GM23338 (cell line): ENCODE measurements around the gene TMEM33. TPM values are rescaled to one million over a fixed set of nuclear protein-coding genes. Genes with fewer than 3 reads are reported as not detected.

ENCODE experiments used
- ATAC-seq: fragments of 200-7000 bp; cut with Tn5 transposase; 3 replicates; pipeline ENCODE4 v1.9.1; 2020
- DNase-seq: peaks from one replicate; pipeline ENCODE4 v3.0.0-alpha.2; 2015; ENCODE audit warnings: low spot score
- H2AFZ ChIP-seq: fragments of 200-600 bp; sonication (generic); 2 replicates; pipeline ENCODE4 v1.8.0; 2016; ENCODE audit warnings: antibody characterized with exemption, mild to moderate bottlenecking, moderate library complexity
- H3F3A ChIP-seq: fragments of 200-600 bp; sonication (generic); replicated peaks from 2 replicates; pipeline ENCODE4 v1.8.0; 2017; ENCODE audit warnings: antibody characterized with exemption, mixed run types, low read depth
- H3K27ac ChIP-seq: fragments of 200-600 bp; sonication (generic); 2 replicates; pipeline ENCODE4 v1.6.1; 2016; ENCODE audit warnings: low read depth
- H3K27me3 ChIP-seq: fragments of 200-600 bp; sonication (generic); 2 replicates; pipeline ENCODE4 v1.8.0; 2016; ENCODE audit warnings: mild to moderate bottlenecking, mixed run types, moderate library complexity; ENCODE audit not compliant: insufficient read depth
- H3K36me3 ChIP-seq: fragments of 200-600 bp; sonication (generic); 2 replicates; pipeline ENCODE4 v1.8.0; 2016; ENCODE audit warnings: mild to moderate bottlenecking; ENCODE audit not compliant: insufficient read depth
- H3K4me1 ChIP-seq: fragments of 200-600 bp; sonication (generic); 2 replicates; pipeline ENCODE4 v1.8.0; 2016; ENCODE audit warnings: mild to moderate bottlenecking, moderate library complexity; ENCODE audit not compliant: insufficient read depth
- H3K4me2 ChIP-seq: fragments of 200-600 bp; sonication (generic); 2 replicates; pipeline ENCODE4 v1.7.1; 2017; ENCODE audit warnings: mixed run types
- H3K4me3 ChIP-seq: fragments of 200-600 bp; sonication (generic); 2 replicates; pipeline ENCODE4 v1.6.1; 2016; ENCODE audit warnings: mixed run types
- H3K79me2 ChIP-seq: fragments of 200-600 bp; sonication (generic); replicated peaks from 2 replicates; pipeline ENCODE4 v1.8.0; 2017; ENCODE audit warnings: mild to moderate bottlenecking; ENCODE audit not compliant: insufficient read depth
- H3K9me2 ChIP-seq: fragments of 200-600 bp; sonication (generic); 2 replicates; pipeline ENCODE4 v1.8.0; 2017; ENCODE audit not compliant: insufficient read depth
- H4K20me1 ChIP-seq: fragments of 200-600 bp; sonication (generic); replicated peaks from 2 replicates; pipeline ENCODE4 v1.8.0; 2017; ENCODE audit warnings: mild to moderate bottlenecking; ENCODE audit not compliant: insufficient read depth
- H3K27ac Mint-ChIP-seq: 2 replicates; pipeline ENCODE4 v1.8.0; 2020; ENCODE audit warnings: inconsistent platforms, mild to moderate bottlenecking, moderate library complexity, mixed read lengths
- H3K27me3 Mint-ChIP-seq: 3 replicates; pipeline ENCODE4 v1.8.0; 2022; ENCODE audit warnings: low read depth, mild to moderate bottlenecking, moderate library complexity, mixed read lengths, inconsistent platforms; ENCODE audit not compliant: insufficient read depth, poor library complexity
- H3K36me3 Mint-ChIP-seq: 3 replicates; pipeline ENCODE4 v1.8.0; 2021; ENCODE audit warnings: low read depth, mild to moderate bottlenecking, inconsistent platforms, moderate library complexity, mixed read lengths
- H3K4me1 Mint-ChIP-seq: 3 replicates; pipeline ENCODE4 v1.8.0; 2020; ENCODE audit warnings: mild to moderate bottlenecking, inconsistent platforms, mixed read lengths
- H3K4me3 Mint-ChIP-seq: 3 replicates; pipeline ENCODE4 v1.8.0; 2021; ENCODE audit warnings: moderate library complexity, mild to moderate bottlenecking, inconsistent platforms, mixed read lengths
- H3K9me3 Mint-ChIP-seq: 3 replicates; pipeline ENCODE4 v1.8.0; 2020; ENCODE audit warnings: moderate library complexity, mild to moderate bottlenecking, inconsistent platforms, mixed read lengths
- CREB1 ChIP-seq: fragments of 250-450 bp; sonication (Bioruptor Pico); IDR thresholded peaks from 2 replicates; pipeline ENCODE4 v1.5.0; 2020; ENCODE audit warnings: low read depth, mild to moderate bottlenecking, moderate library complexity
- EZH2 ChIP-seq: fragments of 200-600 bp; sonication (generic); IDR thresholded peaks from one replicate; pipeline ENCODE4 v1.8.0; 2017; ENCODE audit warnings: antibody characterized with exemption, mild to moderate bottlenecking, low read depth; ENCODE audit not compliant: unreplicated experiment
- JUNB ChIP-seq: IDR thresholded peaks from one replicate; pipeline ENCODE4 v1.6.1; 2016; ENCODE audit warnings: antibody characterized with exemption; ENCODE audit not compliant: unreplicated experiment
- NANOG ChIP-seq: IDR thresholded peaks from 2 replicates; pipeline ENCODE4 v1.6.1; 2016; ENCODE audit warnings: antibody characterized with exemption, borderline replicate concordance
- POLR2AphosphoS5 ChIP-seq: IDR thresholded peaks from 2 replicates; pipeline ENCODE4 v1.6.1; 2016; ENCODE audit warnings: antibody characterized with exemption, low read depth
- ZNF114 ChIP-seq: fragments of 250-450 bp; sonication (Bioruptor Pico); IDR thresholded peaks from 2 replicates; pipeline ENCODE4 v1.5.0; 2020; ENCODE audit warnings: mild to moderate bottlenecking, moderate library complexity
- ZNF331 ChIP-seq: fragments of 250-450 bp; sonication (Bioruptor Pico); IDR thresholded peaks from 2 replicates; pipeline ENCODE4 v1.5.0; 2020; ENCODE audit warnings: low read depth, mild to moderate bottlenecking, moderate library complexity
- polyA plus RNA-seq: library from polyadenylated mRNA; unstranded; fragments of >200 nt; fragmentation: Nextera tagmentation; extraction: Ambion mirVana; gene quantifications from 2 replicates; pipeline ENCODE4 v1.2.1, GENCODE V29; 2016
- total RNA-seq: library from RNA; depleted of rRNA; stranded (reverse); fragments of >200 nt; shearing (Covaris generic); gene quantifications from 2 replicates; pipeline ENCODE4 v1.2.3, GENCODE V29; 2014
- TF ChIP-seq, protein P1 (sequence below), 2 experiments: fragments of 200-600 bp in 1 of 2; sonication (generic) in 1 of 2; conservative IDR thresholded peaks; 2 replicates each; pipeline versions ENCODE4 v1.5.1 to v1.6.1; 2016 to 2017; ENCODE audit warnings: antibody characterized with exemption in 2 of 2, low read depth in 2 of 2, mild to moderate bottlenecking in 2 of 2, moderate library complexity in 1 of 2
- TF ChIP-seq, protein P2 (sequence below): IDR thresholded peaks from 2 replicates; pipeline ENCODE4 v1.6.1; 2016; ENCODE audit warnings: antibody characterized with exemption

Gene TMEM33
- total and polyA plus RNA-seq, 2 experiments from 2014 or later, result 46.2 to 117 TPM

DNA sequence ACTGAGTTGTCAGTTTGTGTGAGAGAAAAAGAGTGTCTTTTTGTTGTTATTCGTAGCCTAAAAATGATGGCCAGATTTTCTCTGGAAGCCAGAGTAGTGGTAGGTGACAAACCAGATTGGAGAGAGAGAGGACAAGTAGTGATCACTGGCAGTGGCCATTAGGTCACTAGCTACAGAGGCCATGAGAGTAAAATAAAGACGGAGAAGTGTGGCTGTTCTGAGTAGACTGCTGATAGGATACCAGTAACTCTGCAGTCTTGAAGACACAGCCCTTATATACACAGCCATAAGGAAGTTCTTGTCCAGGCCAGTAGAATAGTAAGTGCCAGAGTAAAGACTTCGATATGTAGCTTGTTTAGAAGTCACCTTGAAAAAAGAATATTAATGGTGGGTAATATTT lies 62.8 kb downstream of the TMEM33 start:
- Histone ChIP-seq H3K4me2 (no peak overlapping the region), H3K27ac (0 out of 2 replicates have a peak overlapping the region, but pooled peaks have one; percentile 26), H3K79me2 (peaks cover 72% of the 10 kb centered on the region), H3K36me3 (no peaks in the 10 kb centered on the region), H3K4me1 (no peaks in the 10 kb centered on the region), H2AFZ (no peak overlapping the region), H3F3A (no peaks in the 10 kb centered on the region; the same call in 1 of the 2 replicates), H4K20me1 (peaks cover 8% of the 10 kb centered on the region; the same call in 1 of the 2 replicates), H3K27me3 (no peaks in the 10 kb centered on the region), H3K4me3 (no peak overlapping the region), H3K9me2 (no peaks in the 10 kb centered on the region)
- no peak overlapping the region for H3K27ac Mint-ChIP-seq
- peaks cover 2% of the 10 kb centered on the region for H3K27me3 Mint-ChIP-seq
- peaks cover 2% of the 10 kb centered on the region; the same call in 1 of the 3 replicates for H3K4me1 Mint-ChIP-seq
- ATAC-seq (no peak), DNase-seq (no peak)
- H3K4me3 Mint-ChIP-seq, result no peak overlapping the region
- TF ChIP-seq, protein P1, sequence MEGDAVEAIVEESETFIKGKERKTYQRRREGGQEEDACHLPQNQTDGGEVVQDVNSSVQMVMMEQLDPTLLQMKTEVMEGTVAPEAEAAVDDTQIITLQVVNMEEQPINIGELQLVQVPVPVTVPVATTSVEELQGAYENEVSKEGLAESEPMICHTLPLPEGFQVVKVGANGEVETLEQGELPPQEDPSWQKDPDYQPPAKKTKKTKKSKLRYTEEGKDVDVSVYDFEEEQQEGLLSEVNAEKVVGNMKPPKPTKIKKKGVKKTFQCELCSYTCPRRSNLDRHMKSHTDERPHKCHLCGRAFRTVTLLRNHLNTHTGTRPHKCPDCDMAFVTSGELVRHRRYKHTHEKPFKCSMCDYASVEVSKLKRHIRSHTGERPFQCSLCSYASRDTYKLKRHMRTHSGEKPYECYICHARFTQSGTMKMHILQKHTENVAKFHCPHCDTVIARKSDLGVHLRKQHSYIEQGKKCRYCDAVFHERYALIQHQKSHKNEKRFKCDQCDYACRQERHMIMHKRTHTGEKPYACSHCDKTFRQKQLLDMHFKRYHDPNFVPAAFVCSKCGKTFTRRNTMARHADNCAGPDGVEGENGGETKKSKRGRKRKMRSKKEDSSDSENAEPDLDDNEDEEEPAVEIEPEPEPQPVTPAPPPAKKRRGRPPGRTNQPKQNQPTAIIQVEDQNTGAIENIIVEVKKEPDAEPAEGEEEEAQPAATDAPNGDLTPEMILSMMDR (conservative IDR thresholded peaks at IDR 0.05; ENCODE audit: low read depth in 2 of 2), result no peak
- no peak for TF ChIP-seq JUNB
- TF ChIP-seq NANOG, result no peak
- TF ChIP-seq EZH2, result no peak
- no peak for TF ChIP-seq ZNF114 (CRISPR knock-in tag)
- TF ChIP-seq POLR2AphosphoS5, result no peak
- TF ChIP-seq CREB1, result no peak
- TF ChIP-seq, protein P2, sequence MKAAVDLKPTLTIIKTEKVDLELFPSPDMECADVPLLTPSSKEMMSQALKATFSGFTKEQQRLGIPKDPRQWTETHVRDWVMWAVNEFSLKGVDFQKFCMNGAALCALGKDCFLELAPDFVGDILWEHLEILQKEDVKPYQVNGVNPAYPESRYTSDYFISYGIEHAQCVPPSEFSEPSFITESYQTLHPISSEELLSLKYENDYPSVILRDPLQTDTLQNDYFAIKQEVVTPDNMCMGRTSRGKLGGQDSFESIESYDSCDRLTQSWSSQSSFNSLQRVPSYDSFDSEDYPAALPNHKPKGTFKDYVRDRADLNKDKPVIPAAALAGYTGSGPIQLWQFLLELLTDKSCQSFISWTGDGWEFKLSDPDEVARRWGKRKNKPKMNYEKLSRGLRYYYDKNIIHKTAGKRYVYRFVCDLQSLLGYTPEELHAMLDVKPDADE, result no peak
- H3K9me3 Mint-ChIP-seq, result no peaks in the 10 kb centered on the region
- H3K36me3 Mint-ChIP-seq, result no peaks in the 10 kb centered on the region; the same call in 2 of the 3 replicates

DNA sequence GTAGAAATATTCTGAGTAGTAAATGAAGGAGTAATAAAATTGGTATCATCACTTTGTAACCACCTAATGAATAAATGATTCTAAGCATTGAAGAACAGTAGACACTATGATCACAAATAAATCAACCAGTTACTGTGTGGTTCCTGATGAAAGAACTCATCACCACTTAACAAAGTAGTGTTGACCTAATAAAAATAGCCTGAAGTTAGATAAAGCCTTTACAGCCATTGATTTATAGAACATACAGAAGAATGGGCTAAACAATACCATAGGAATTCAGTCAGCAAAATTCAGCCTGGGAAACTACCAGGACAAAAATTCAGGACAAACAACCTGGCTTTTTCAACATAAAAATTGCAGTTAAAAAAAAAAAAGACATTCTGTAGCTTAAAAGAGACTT lies 64.1 kb downstream of the TMEM33 start:
- Histone ChIP-seq H3K4me1 (no peaks in the 10 kb centered on the region), H3F3A (no peaks in the 10 kb centered on the region; the same call in 1 of the 2 replicates), H3K4me3 (no peak overlapping the region), H3K4me2 (no peak overlapping the region), H3K27me3 (no peaks in the 10 kb centered on the region), H3K27ac (no peak overlapping the region), H3K9me2 (no peaks in the 10 kb centered on the region), H4K20me1 (peaks cover 8% of the 10 kb centered on the region), H3K36me3 (no peaks in the 10 kb centered on the region), H3K79me2 (peaks cover 70% of the 10 kb centered on the region), H2AFZ (no peak overlapping the region)
- ATAC-seq (no peak), DNase-seq (no peak)
- peaks cover 2% of the 10 kb centered on the region for H3K27me3 Mint-ChIP-seq
- H3K4me1 Mint-ChIP-seq, result peaks cover 2% of the 10 kb centered on the region; the same call in 1 of the 3 replicates
- no peaks in the 10 kb centered on the region; the same call in 2 of the 3 replicates for H3K36me3 Mint-ChIP-seq
- no peak overlapping the region for H3K4me3 Mint-ChIP-seq
- no peak overlapping the region for H3K27ac Mint-ChIP-seq
- H3K9me3 Mint-ChIP-seq, result no peaks in the 10 kb centered on the region
- TF ChIP-seq ZNF331, result no peak
- TF ChIP-seq POLR2AphosphoS5, result no peak
